AG04450 (cell line): Measurements from ENCODE around the gene GAS7. TPM values are rescaled to one million over a fixed set of nuclear protein-coding genes. Genes with fewer than 3 reads are reported as not detected.

ENCODE experiments used
- CTCF ChIA-PET: fragments of 300-600, 350-600 bp; formaldehyde crosslinking; extraction: SDS; loops from one replicate; lab custom pipeline; 2022; ENCODE audit warnings: antibody characterized with exemption, inconsistent platforms; lab: Charles Lee
- POLR2A ChIA-PET: fragments of 350-600 bp; formaldehyde crosslinking; extraction: SDS; loops from one replicate; lab custom pipeline; 2021; ENCODE audit warnings: antibody characterized with exemption, inconsistent platforms; lab: Yijun Ruan, JAX
- DNase-seq: peaks from one replicate; pipeline ENCODE4 v3.0.0-alpha.2; 2011; ENCODE audit warnings: low read depth, low spot score
- H3K27ac ChIP-seq: one replicate; pipeline ENCODE4 v1.5.1; 2012; ENCODE audit warnings: low read depth, low read length, control low read depth
- H3K27me3 ChIP-seq: one replicate; pipeline ENCODE4 v1.6.0; 2012; ENCODE audit warnings: low read length; ENCODE audit not compliant: control insufficient read depth, insufficient read depth
- H3K4me3 ChIP-seq: 2 replicates; pipeline ENCODE4 v1.5.1; 2011; ENCODE audit warnings: mild to moderate bottlenecking, low read depth, low read length, control low read depth
- H3K9me3 ChIP-seq: 2 replicates; pipeline ENCODE4 v1.5.1; 2012; ENCODE audit warnings: low read length; ENCODE audit not compliant: control insufficient read depth, insufficient read depth
- CTCF ChIP-seq: IDR thresholded peaks from 2 replicates; pipeline ENCODE4 v1.5.1; 2011; ENCODE audit warnings: low read depth, low read length, control low read depth, inconsistent platforms
- polyA plus RNA-seq: library from polyadenylated mRNA; depleted of rRNA; stranded (reverse); fragments of >200 nt; gene quantifications from 2 replicates; pipeline ENCODE4 v1.2.3, GENCODE V29; 2011

The GAS7 gene
- polyA plus RNA-seq, 1 experiment, result 5.6 TPM

DNA sequence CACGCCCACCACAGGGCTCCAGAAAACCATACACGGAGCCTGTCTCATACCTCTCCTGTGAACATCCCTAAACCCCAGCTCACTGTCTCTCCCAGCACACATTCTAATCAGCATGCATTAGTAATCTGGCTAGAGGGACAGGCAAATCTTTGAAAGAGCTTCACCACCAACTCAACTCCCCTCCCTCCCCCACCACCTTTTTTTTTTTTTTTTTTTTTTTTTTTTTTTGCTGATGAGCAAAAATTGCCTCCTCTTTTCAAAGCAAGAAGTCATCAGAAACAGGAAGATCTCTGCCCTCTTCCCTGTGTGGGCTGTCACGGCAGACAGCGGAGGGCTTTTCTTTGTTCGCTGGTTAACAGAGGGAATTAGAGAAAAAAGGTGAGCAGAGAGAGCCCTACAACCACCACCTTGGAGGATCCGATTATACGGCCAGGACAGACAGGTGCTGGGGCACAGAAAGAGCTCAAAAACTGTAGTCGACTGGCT is 19.9 kb downstream of the GAS7 start:
- peaks cover 5% of the 10 kb centered on the region for H3K9me3 ChIP-seq
- no peak overlapping the region for H3K4me3 ChIP-seq
- no peak for TF ChIP-seq CTCF
- no peak overlapping the region for H3K27ac ChIP-seq
- ChIA-PET CTCF (no interaction called here), POLR2A (no interaction called here)
- no peak for DNase-seq
- H3K27me3 ChIP-seq, result no peaks in the 10 kb centered on the region

- Histone ChIP-seq H3K27ac (no peak overlapping the region), H3K9me3 (peaks cover 5% of the 10 kb centered on the region), H3K4me3 (no peak overlapping the region), H3K27me3 (no peaks in the 10 kb centered on the region)
- ChIA-PET CTCF (no interaction called here), POLR2A (interaction anchor here (0.6 kb wide), 1 partner anchor 41 kb away, joined by 5 read pairs; no protein-coding TSS in a partner anchor)
- DNase-seq, result no peak
- no peak for TF ChIP-seq CTCF
Observed at GRCh38 chr17:10177913-10178505, 20.4 kb downstream of the GAS7 start.

GRCh38 chr17:10177131-10177912 is 21.1 kb downstream of the GAS7 start:
- Histone ChIP-seq H3K9me3 (peaks cover 5% of the 10 kb centered on the region), H3K4me3 (no peak overlapping the region), H3K27ac (no peak overlapping the region), H3K27me3 (no peaks in the 10 kb centered on the region)
- no peak for DNase-seq
- ChIA-PET POLR2A (interaction anchor here (0.6 kb wide), 1 partner anchor 40 kb away, joined by 5 read pairs; no protein-coding TSS in a partner anchor), CTCF (no interaction called here)
- TF ChIP-seq CTCF, result no peak

- POLR2A ChIA-PET, result no interaction called here
- Histone ChIP-seq H3K4me3 (no peak overlapping the region), H3K27me3 (peaks cover 2% of the 10 kb centered on the region), H3K9me3 (peaks cover 5% of the 10 kb centered on the region), H3K27ac (no peak overlapping the region)
- no peak for TF ChIP-seq CTCF
- CTCF ChIA-PET, result no interaction called here
- no peak for DNase-seq
Observed at GRCh38 chr17:10173913-10174312, 24.5 kb downstream of the GAS7 start.

GRCh38 chr17:10172778-10173177 is 25.6 kb downstream of the GAS7 start:
- H3K4me3 ChIP-seq, result no peak overlapping the region
- DNase-seq, result no peak
- H3K27me3 ChIP-seq, result peaks cover 2% of the 10 kb centered on the region
- ChIA-PET POLR2A (no interaction called here), CTCF (interaction anchor here (1.1 kb wide), 1 partner anchor 446 kb away, joined by 3 read pairs; no protein-coding TSS in a partner anchor)
- H3K9me3 ChIP-seq, result peaks cover 5% of the 10 kb centered on the region; the same call in 1 of the 2 replicates
- H3K27ac ChIP-seq, result no peak overlapping the region
- TF ChIP-seq CTCF, result no peak
